Measurements from ENCODE around the gene RIMS1.
"Not testable (repeated sequence)": the region's sequence is repeated elsewhere in the genome, so short reads cannot be mapped to it uniquely, and the experiment has no call there.

DNA sequence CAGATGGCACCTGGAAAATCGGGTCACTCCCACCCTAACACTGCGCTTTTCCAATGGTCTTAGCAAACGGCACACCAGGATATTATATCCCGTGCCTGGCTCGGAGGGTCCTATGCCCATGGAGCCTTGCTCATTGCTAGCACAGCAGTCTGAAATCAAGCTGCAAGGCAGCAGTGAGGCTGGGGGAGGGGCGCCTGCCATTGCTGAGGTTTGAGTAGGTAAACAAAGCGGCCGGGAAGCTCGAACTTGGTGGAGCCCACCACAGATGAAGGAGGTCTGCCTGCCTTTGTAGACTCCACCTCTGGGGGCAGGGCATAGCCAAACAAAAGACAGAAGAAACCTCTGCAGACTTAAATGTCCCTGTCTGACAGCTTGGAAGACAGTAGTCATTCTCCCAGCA lies 120.2 kb downstream of the RIMS1 start:
- not testable (repeated sequence) for TF ChIP-seq CREB1 (CRISPR knock-in tag; IDR thresholded peaks at IDR 0.05); NR3C1 (CRISPR knock-in tag; conservative IDR thresholded peaks at IDR 0.05; ENCODE audit: low read depth); ZNF232 (CRISPR knock-in tag; IDR thresholded peaks at IDR 0.05); FOXJ3 (CRISPR knock-in tag; IDR thresholded peaks at IDR 0.05; ENCODE audit: borderline replicate concordance); CBFB (CRISPR knock-in tag; IDR thresholded peaks at IDR 0.05; ENCODE audit: low read depth); TP53 (CRISPR knock-in tag; IDR thresholded peaks at IDR 0.05); ZNF138 (CRISPR knock-in tag; conservative IDR thresholded peaks at IDR 0.05); TEAD1 (CRISPR knock-in tag; IDR thresholded peaks at IDR 0.05); ELF4 (CRISPR knock-in tag; IDR thresholded peaks at IDR 0.05; ENCODE audit: low read depth)
- TF ChIP-seq, protein P1, sequence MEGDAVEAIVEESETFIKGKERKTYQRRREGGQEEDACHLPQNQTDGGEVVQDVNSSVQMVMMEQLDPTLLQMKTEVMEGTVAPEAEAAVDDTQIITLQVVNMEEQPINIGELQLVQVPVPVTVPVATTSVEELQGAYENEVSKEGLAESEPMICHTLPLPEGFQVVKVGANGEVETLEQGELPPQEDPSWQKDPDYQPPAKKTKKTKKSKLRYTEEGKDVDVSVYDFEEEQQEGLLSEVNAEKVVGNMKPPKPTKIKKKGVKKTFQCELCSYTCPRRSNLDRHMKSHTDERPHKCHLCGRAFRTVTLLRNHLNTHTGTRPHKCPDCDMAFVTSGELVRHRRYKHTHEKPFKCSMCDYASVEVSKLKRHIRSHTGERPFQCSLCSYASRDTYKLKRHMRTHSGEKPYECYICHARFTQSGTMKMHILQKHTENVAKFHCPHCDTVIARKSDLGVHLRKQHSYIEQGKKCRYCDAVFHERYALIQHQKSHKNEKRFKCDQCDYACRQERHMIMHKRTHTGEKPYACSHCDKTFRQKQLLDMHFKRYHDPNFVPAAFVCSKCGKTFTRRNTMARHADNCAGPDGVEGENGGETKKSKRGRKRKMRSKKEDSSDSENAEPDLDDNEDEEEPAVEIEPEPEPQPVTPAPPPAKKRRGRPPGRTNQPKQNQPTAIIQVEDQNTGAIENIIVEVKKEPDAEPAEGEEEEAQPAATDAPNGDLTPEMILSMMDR (IDR thresholded peaks at IDR 0.05): not testable (repeated sequence)
- TF ChIP-seq, protein P2, sequence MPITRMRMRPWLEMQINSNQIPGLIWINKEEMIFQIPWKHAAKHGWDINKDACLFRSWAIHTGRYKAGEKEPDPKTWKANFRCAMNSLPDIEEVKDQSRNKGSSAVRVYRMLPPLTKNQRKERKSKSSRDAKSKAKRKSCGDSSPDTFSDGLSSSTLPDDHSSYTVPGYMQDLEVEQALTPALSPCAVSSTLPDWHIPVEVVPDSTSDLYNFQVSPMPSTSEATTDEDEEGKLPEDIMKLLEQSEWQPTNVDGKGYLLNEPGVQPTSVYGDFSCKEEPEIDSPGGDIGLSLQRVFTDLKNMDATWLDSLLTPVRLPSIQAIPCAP (CRISPR knock-in tag; IDR thresholded peaks at IDR 0.05): not testable (repeated sequence)

Data from WTC11 (cell line).